Neural cell (in vitro differentiated cells): ENCODE measurements around the gene VWA3A. TPM values are rescaled to one million over a fixed set of nuclear protein-coding genes. Genes with fewer than 3 reads are reported as not detected.

Experiments used
- H2AFZ ChIP-seq: fragments of 200-600, 300-800 bp; sonication (generic), shearing (Covaris generic); 2 replicates; pipeline ENCODE4 v1.6.0; 2014; ENCODE audit warnings: low read depth, mild to moderate bottlenecking, antibody characterized with exemption, low read length, moderate library complexity
- H3F3A ChIP-seq: fragments of 200-600 bp; shearing (Covaris generic); 2 replicates; pipeline ENCODE4 v1.6.1; 2016; ENCODE audit warnings: mild to moderate bottlenecking, moderate library complexity, mixed read lengths, antibody characterized with exemption, low read length; ENCODE audit not compliant: insufficient read depth, poor library complexity, severe bottlenecking
- H3K27ac ChIP-seq: fragments of 200-600, 300-800 bp; sonication (generic), shearing (Covaris generic); 2 replicates; pipeline ENCODE4 v1.5.1; 2014; ENCODE audit warnings: mild to moderate bottlenecking, low read length, moderate library complexity
- H3K27me3 ChIP-seq: fragments of 300-800, 200-600 bp; sonication (generic), shearing (Covaris generic); 2 replicates; pipeline ENCODE4 v1.6.0; 2014; ENCODE audit warnings: mild to moderate bottlenecking, low read depth, low read length, moderate library complexity; ENCODE audit not compliant: insufficient read depth
- H3K36me3 ChIP-seq: fragments of 300-800, 200-600 bp; sonication (generic), shearing (Covaris generic); 2 replicates; pipeline ENCODE4 v1.5.1; 2014; ENCODE audit warnings: mild to moderate bottlenecking, antibody characterized with exemption, low read length, moderate library complexity; ENCODE audit not compliant: insufficient read depth
- H3K4me2 ChIP-seq: fragments of 300-800, 200-600 bp; sonication (generic), shearing (Covaris generic); 2 replicates; pipeline ENCODE4 v1.6.0; 2014; ENCODE audit warnings: mild to moderate bottlenecking, low read length
- H3K4me3 ChIP-seq: fragments of 300-800, 200-600 bp; sonication (generic), shearing (Covaris generic); 2 replicates; pipeline ENCODE4 v1.5.1; 2014; ENCODE audit warnings: mild to moderate bottlenecking, low read length, moderate library complexity
- H3K79me2 ChIP-seq: fragments of 200-600 bp; shearing (Covaris generic); replicated peaks from 2 replicates; pipeline ENCODE4 v1.6.0; 2014; ENCODE audit warnings: mild to moderate bottlenecking, low read length, moderate library complexity; ENCODE audit not compliant: insufficient read depth
- H3K9ac ChIP-seq: fragments of 300-800, 200-600 bp; sonication (generic), shearing (Covaris generic); 2 replicates; pipeline ENCODE4 v1.6.1; 2016; ENCODE audit warnings: mild to moderate bottlenecking, low read length, mixed read lengths
- H3K9me2 ChIP-seq: fragments of 200-600 bp; shearing (Covaris generic); 2 replicates; pipeline ENCODE4 v1.6.1; 2016; ENCODE audit warnings: mild to moderate bottlenecking, low read length, mixed read lengths; ENCODE audit not compliant: insufficient read depth
- H3K9me3 ChIP-seq: fragments of 200-600, 300-800 bp; sonication (generic), shearing (Covaris generic); 2 replicates; pipeline ENCODE4 v1.6.1; 2016; ENCODE audit warnings: mild to moderate bottlenecking, mixed run types, low read length, moderate library complexity, mixed read lengths
- H4K20me1 ChIP-seq: fragments of 200-600 bp; shearing (Covaris generic); 2 replicates; pipeline ENCODE4 v1.6.1; 2016; ENCODE audit warnings: mild to moderate bottlenecking, mixed run types; ENCODE audit not compliant: insufficient read depth
- EP300 ChIP-seq: fragments of 450-650 bp; conservative IDR thresholded peaks from 2 replicates; pipeline ENCODE4 v1.6.1; 2014; ENCODE audit warnings: antibody characterized with exemption, mild to moderate bottlenecking, moderate library complexity; ENCODE audit not compliant: poor library complexity, severe bottlenecking
- EZH2 ChIP-seq: fragments of 200-600, 300-800 bp; shearing (Covaris generic), sonication (generic); IDR thresholded peaks from 2 replicates; pipeline ENCODE4 v1.6.1; 2014; ENCODE audit warnings: antibody characterized with exemption, low read length, borderline replicate concordance, mild to moderate bottlenecking; ENCODE audit not compliant: insufficient read depth, poor library complexity, severe bottlenecking
- MXI1 ChIP-seq: fragments of 450-650 bp; conservative IDR thresholded peaks from 2 replicates; pipeline ENCODE4 v1.6.1; 2014; ENCODE audit warnings: antibody characterized with exemption, mild to moderate bottlenecking; ENCODE audit not compliant: poor library complexity, severe bottlenecking
- POLR2AphosphoS5 ChIP-seq: IDR thresholded peaks from 2 replicates; pipeline ENCODE4 v1.6.1; 2012
- RAD21 ChIP-seq: fragments of 450-650 bp; conservative IDR thresholded peaks from 2 replicates; pipeline ENCODE4 v1.6.1; 2014; ENCODE audit warnings: antibody characterized with exemption, mild to moderate bottlenecking, moderate library complexity
- SMC3 ChIP-seq: fragments of 450-650 bp; conservative IDR thresholded peaks from 2 replicates; pipeline ENCODE4 v1.6.1; 2014; ENCODE audit warnings: antibody characterized with exemption, mild to moderate bottlenecking, moderate library complexity; ENCODE audit not compliant: poor library complexity
- TAF1 ChIP-seq: IDR thresholded peaks from 2 replicates; pipeline ENCODE4 v1.6.1; 2012; ENCODE audit warnings: low read depth
- polyA plus RNA-seq: library from polyadenylated mRNA; depleted of rRNA; stranded (reverse); fragments of >200 nt; gene quantifications from 2 replicates; pipeline ENCODE4 v1.2.3, GENCODE V29; 2014
- TF ChIP-seq, protein P1 (sequence below): IDR thresholded peaks from 2 replicates; pipeline ENCODE4 v1.6.1; 2012; ENCODE audit warnings: borderline replicate concordance
- TF ChIP-seq, protein P2 (sequence below): fragments of 450-650 bp; IDR thresholded peaks from 2 replicates; pipeline ENCODE4 v1.5.1; 2014; ENCODE audit warnings: antibody characterized with exemption, mild to moderate bottlenecking, moderate library complexity; ENCODE audit not compliant: poor library complexity, severe bottlenecking

Gene VWA3A
- polyA plus RNA-seq, 1 donor from 2014 or later, result 1.8 TPM

DNA sequence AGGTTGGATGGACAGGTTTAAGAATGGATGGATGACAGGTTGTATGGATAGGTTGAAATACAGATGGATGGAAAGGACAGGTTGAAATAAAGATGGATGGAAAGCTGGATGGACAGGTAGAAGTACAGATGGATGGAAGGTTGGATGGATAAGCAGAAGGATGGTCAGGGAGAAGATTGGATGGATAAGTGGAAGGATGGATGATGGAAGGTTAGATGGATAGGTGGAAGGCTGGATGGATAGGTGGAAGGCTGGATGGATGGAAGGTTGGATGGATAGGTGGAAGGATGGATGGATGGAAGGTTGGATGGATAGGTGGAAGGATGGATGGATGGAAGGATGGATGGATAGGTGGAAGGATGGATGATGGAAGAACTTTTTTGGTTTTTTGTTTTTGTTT, 69.1 kb downstream of the VWA3A start:
- Histone ChIP-seq H3K9me2 (no peaks in the 10 kb centered on the region), H4K20me1 (no peaks in the 10 kb centered on the region), H3K79me2 (no peaks in the 10 kb centered on the region), H3K9ac (no peak overlapping the region), H3K4me3 (no peak overlapping the region), H3K27me3 (peaks cover 20% of the 10 kb centered on the region), H3K4me2 (no peak overlapping the region), H3F3A (no peaks in the 10 kb centered on the region), H3K36me3 (no peaks in the 10 kb centered on the region), H3K9me3 (no peaks in the 10 kb centered on the region), H2AFZ (no peak overlapping the region), H3K27ac (no peak overlapping the region)
- TF ChIP-seq TAF1 (no peak), EP300 (no peak), MXI1 (no peak), RAD21 (no peak), POLR2AphosphoS5 (no peak), SMC3 (no peak), EZH2 (no peak)
- TF ChIP-seq, protein P1, sequence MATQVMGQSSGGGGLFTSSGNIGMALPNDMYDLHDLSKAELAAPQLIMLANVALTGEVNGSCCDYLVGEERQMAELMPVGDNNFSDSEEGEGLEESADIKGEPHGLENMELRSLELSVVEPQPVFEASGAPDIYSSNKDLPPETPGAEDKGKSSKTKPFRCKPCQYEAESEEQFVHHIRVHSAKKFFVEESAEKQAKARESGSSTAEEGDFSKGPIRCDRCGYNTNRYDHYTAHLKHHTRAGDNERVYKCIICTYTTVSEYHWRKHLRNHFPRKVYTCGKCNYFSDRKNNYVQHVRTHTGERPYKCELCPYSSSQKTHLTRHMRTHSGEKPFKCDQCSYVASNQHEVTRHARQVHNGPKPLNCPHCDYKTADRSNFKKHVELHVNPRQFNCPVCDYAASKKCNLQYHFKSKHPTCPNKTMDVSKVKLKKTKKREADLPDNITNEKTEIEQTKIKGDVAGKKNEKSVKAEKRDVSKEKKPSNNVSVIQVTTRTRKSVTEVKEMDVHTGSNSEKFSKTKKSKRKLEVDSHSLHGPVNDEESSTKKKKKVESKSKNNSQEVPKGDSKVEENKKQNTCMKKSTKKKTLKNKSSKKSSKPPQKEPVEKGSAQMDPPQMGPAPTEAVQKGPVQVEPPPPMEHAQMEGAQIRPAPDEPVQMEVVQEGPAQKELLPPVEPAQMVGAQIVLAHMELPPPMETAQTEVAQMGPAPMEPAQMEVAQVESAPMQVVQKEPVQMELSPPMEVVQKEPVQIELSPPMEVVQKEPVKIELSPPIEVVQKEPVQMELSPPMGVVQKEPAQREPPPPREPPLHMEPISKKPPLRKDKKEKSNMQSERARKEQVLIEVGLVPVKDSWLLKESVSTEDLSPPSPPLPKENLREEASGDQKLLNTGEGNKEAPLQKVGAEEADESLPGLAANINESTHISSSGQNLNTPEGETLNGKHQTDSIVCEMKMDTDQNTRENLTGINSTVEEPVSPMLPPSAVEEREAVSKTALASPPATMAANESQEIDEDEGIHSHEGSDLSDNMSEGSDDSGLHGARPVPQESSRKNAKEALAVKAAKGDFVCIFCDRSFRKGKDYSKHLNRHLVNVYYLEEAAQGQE, result no peak
- TF ChIP-seq, protein P2, sequence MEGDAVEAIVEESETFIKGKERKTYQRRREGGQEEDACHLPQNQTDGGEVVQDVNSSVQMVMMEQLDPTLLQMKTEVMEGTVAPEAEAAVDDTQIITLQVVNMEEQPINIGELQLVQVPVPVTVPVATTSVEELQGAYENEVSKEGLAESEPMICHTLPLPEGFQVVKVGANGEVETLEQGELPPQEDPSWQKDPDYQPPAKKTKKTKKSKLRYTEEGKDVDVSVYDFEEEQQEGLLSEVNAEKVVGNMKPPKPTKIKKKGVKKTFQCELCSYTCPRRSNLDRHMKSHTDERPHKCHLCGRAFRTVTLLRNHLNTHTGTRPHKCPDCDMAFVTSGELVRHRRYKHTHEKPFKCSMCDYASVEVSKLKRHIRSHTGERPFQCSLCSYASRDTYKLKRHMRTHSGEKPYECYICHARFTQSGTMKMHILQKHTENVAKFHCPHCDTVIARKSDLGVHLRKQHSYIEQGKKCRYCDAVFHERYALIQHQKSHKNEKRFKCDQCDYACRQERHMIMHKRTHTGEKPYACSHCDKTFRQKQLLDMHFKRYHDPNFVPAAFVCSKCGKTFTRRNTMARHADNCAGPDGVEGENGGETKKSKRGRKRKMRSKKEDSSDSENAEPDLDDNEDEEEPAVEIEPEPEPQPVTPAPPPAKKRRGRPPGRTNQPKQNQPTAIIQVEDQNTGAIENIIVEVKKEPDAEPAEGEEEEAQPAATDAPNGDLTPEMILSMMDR, result no peak

DNA sequence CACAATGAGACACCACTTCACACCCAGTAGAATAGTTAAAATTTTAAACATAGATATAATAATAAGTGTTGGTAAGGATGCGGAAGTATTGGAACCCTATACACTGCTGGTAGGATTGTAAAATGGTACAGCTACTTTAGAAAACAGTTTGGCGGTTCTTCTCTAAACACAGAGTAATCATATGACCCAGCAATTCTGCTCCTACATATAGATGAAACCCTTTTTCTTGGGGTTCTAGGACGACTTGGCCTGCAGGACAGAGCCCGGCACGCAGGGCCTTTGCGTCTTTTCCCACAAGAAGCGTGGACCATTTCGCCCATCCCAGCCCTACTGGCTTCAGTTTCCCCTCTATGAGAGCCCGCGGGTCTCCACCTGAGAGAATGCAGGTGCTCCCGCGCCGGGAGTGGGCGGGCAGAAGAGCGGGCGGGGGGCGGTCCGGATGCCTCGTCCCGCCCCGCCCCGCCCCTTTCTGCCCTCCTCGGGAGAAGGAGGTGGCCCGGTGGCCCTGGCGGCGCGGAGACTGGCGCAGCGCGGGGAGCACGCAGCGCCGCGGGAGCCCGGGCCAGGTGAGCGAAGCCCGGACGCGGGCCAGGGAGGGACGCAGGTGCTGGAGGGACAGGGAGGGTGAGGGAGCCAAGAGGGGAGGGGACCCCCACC, 69.8 kb downstream of the VWA3A start, which contains the start of gene SDR42E2:
SDR42E2 (plus strand) TSS at position 508 of the 657 bp plus-strand sequence. CDS start 3,077 bp downstream, outside the sequence.
- Histone ChIP-seq H3K9me2 (no peaks in the 10 kb centered on the region), H3K4me2 (no peak within 1 kb of the TSS), H3K79me2 (no peaks in the 10 kb centered on the region), H3K9me3 (no peaks in the 10 kb centered on the region), H3K9ac (no peak within 1 kb of the TSS), H3K4me3 (peak within 1 kb of the TSS; percentile 54), H2AFZ (no peak within 1 kb of the TSS), H3F3A (no peaks in the 10 kb centered on the region), H3K36me3 (no peaks in the 10 kb centered on the region), H4K20me1 (no peaks in the 10 kb centered on the region), H3K27ac (no peak within 1 kb of the TSS), H3K27me3 (peaks cover 20% of the 10 kb centered on the region)
- TF ChIP-seq MXI1, result no peak
- TF ChIP-seq EP300, result no peak
